Fibroblast of skin of left quadriceps (primary cell): ENCODE data around the gene ZNF30.
A peak's percentile ranks its signal among the peaks of the same experiment; 100 is the strongest.
"Not testable (repeated sequence)": the region's sequence is repeated elsewhere in the genome, so short reads cannot be mapped to it uniquely, and the experiment has no call there.

Source experiments
- DNase-seq, 2 experiments: peaks; one replicate each; pipeline ENCODE4 v3.0.0-alpha.2; 2013; ENCODE audit warnings: low read depth in 2 of 2

The ZNF30 gene

GRCh38 chr19:34960103-34960805 lies 33.6 kb downstream of the ZNF30 start:
- peak in 1 of 2 experiments; percentile 21 for DNase-seq

- DNase-seq, result no peak
These were observed 34.4 kb downstream of the ZNF30 start for GRCh38 chr19:34960940-34961679.

GRCh38 chr19:34961775-34962686 lies 35.3 kb downstream of the ZNF30 start:
- no peak for DNase-seq

- no peak for DNase-seq
These were observed 36.2 kb downstream of the ZNF30 start for GRCh38 chr19:34962687-34963572.

GRCh38 chr19:34963573-34964406 lies 37.1 kb downstream of the ZNF30 start, which contains the start of gene ZNF792:
TSS of gene ZNF792 (minus strand) at chr19:34964229. CDS start at chr19:34963662, 567 bp downstream.
- peak in 1 of 2 experiments; percentile 12 for DNase-seq

- no peak for DNase-seq
These were observed 37.9 kb downstream of the ZNF30 start for GRCh38 chr19:34964598-34964997.

- DNase-seq, result not testable (repeated sequence)
These were observed 38.8 kb downstream of the ZNF30 start for GRCh38 chr19:34965505-34965904.

- no peak for DNase-seq
These were observed 40.8 kb downstream of the ZNF30 start for GRCh38 chr19:34967551-34967950.

GRCh38 chr19:34969721-34970120 lies 43.0 kb downstream of the ZNF30 start:
- no peak for DNase-seq

GRCh38 chr19:34970185-34970780 lies 43.6 kb downstream of the ZNF30 start:
- DNase-seq, result not testable (repeated sequence)

GRCh38 chr19:34972163-34972705 lies 45.5 kb downstream of the ZNF30 start:
- DNase-seq, result no peak

GRCh38 chr19:34974646-34975045 lies 47.9 kb downstream of the ZNF30 start:
- DNase-seq, result no peak

- no peak for DNase-seq
These were observed 48.4 kb downstream of the ZNF30 start for GRCh38 chr19:34975056-34975455.

GRCh38 chr19:34976611-34977010 lies 49.9 kb downstream of the ZNF30 start:
- no peak for DNase-seq

- DNase-seq, result no peak
These were observed 53.3 kb downstream of the ZNF30 start for GRCh38 chr19:34979819-34980640.

GRCh38 chr19:34982275-34982674 lies 55.6 kb downstream of the ZNF30 start:
- DNase-seq, result no peak

- DNase-seq, result no peak
These were observed 57.1 kb downstream of the ZNF30 start for GRCh38 chr19:34983786-34984185.

- DNase-seq, result no peak
These were observed 57.6 kb downstream of the ZNF30 start for GRCh38 chr19:34984287-34984686.
